Measurements from ENCODE around the gene DNHD1. TPM values are rescaled to one million over a fixed set of nuclear protein-coding genes. Genes with fewer than 3 reads are reported as not detected.

DNHD1 gene
- total RNA-seq, 1 donor from 2014 or later, result 7.0 TPM

DNA sequence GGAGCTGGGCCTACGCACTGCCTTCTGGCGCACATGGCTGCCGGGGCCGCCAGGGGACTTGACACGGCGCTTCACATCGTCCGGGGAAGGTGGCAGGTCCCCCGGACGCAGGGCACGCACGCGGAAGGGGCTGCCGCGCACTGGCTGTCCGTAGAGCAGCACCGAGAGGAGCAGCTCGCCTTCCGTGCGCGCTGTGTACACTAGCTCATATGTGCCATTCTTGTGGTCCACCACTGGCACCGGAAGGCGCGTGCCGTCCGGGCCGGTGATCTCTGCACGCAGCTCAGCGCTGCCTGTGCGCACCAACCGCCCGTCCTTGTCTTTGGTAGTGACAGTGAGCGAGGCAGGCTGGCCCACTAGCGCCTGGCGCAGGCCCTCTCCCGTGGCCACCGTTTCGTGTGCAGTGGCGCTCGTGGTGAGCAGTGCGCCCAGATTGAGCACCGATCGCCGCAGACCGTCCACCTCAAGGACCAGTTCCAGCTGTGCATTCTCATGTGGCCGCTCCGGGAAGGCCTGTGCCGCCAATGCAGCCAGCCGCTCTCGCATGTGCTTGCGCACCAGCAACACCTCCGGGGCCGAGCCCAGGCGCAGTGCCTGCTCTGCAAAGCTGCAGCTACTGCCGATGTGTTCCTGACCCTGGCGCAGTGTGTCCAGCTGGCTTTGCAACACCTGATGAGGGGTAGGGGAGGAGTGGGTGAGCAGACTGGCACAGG, 40.6 kb upstream of the DNHD1 start:
- TF ChIP-seq, protein P1, sequence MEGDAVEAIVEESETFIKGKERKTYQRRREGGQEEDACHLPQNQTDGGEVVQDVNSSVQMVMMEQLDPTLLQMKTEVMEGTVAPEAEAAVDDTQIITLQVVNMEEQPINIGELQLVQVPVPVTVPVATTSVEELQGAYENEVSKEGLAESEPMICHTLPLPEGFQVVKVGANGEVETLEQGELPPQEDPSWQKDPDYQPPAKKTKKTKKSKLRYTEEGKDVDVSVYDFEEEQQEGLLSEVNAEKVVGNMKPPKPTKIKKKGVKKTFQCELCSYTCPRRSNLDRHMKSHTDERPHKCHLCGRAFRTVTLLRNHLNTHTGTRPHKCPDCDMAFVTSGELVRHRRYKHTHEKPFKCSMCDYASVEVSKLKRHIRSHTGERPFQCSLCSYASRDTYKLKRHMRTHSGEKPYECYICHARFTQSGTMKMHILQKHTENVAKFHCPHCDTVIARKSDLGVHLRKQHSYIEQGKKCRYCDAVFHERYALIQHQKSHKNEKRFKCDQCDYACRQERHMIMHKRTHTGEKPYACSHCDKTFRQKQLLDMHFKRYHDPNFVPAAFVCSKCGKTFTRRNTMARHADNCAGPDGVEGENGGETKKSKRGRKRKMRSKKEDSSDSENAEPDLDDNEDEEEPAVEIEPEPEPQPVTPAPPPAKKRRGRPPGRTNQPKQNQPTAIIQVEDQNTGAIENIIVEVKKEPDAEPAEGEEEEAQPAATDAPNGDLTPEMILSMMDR (IDR thresholded peaks at IDR 0.05; ENCODE audit: unreplicated experiment), result no peak
- Mint-ChIP-seq H3K27me3 (no peaks in the 10 kb centered on the region), H3K36me3 (ENCODE audit: insufficient read depth) (peaks cover 8% of the 10 kb centered on the region), H3K4me1 (ENCODE audit: low read depth) (peaks cover 18% of the 10 kb centered on the region), H3K4me3 (ENCODE audit: low read depth) (no peak overlapping the region), H3K27ac (no peak overlapping the region), H3K9me3 (ENCODE audit: low read depth) (no peaks in the 10 kb centered on the region)
- no peak for DNase-seq (ENCODE audit: low spot score, unreplicated experiment)

DNA sequence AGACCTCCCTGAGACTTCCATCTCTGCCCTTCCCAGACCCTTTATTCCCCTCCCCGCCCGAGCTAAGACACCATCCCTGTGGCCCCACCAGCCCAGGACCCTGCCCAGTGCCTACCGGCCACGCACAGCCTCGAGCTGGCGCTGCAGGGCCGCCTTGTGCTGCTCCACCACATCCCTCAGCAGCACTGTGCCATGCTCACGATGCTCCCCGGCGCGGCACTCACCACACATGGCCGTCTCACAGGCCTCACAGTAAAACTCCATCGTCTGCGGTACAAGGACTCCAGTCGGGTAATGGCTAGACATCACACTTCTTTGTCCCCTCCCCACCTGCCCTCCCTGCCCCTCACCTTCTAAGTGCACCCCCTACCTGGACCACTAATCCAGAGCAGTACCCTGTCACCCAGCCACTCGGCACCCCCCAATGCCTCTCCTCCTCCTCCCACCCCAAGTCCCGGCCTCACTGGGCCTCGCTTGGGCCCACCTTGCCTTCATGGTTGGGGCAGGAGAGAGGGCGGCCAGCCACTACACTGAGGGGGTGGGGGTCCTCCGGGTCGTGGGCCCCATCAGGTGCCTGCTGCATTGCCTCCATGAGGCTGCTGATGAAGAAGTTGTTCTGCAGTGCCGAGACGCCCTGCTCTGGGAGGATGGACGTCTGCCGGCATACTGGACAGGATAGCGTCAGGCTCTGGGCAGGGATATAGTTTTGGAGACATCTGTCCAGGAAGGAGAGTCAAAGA, 39.3 kb upstream of the DNHD1 start:
- Mint-ChIP-seq H3K4me3 (ENCODE audit: low read depth) (no peak overlapping the region), H3K4me1 (ENCODE audit: low read depth) (peaks cover 18% of the 10 kb centered on the region), H3K27ac (peak overlapping the region; percentile 90), H3K27me3 (no peaks in the 10 kb centered on the region), H3K9me3 (ENCODE audit: low read depth) (no peaks in the 10 kb centered on the region), H3K36me3 (ENCODE audit: insufficient read depth) (peaks cover 8% of the 10 kb centered on the region)
- TF ChIP-seq, protein P1 (IDR thresholded peaks at IDR 0.05; ENCODE audit: unreplicated experiment), result no peak
- no peak for DNase-seq (ENCODE audit: low spot score, unreplicated experiment)

DNA sequence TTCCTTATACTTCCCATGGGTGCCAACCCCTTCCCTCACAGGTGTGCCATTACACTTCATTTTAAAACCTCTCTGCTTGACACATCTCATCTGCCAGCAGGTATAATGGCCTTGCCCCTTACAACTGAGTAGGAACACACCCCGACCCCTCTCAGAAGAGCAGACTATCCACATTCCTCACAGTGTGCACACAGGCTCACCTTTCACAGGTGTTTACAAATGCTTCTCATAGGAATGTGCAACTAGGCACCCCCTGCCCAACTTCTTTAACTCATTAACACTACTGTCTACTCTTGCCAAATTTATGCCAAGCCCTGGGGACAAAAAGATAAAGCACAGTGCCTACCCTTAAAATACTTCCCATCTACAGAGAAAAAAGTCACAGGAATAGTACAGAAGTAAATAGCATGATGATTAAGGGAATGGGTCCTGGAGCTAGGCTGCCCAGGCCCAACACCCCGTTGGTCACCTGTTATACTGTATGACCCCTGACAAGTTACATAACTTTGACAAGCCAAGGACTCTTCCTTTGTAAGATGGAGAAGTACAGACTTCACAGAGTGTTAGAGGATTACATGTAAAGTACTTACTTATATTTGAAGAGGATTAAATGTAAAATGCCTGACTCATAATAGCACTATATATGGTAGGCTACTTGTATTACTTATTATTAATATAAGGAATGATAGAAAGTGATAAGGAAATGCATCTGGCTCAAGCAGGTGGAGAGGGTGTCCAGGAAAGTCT, 38.6 kb upstream of the DNHD1 start:
- Mint-ChIP-seq H3K27ac (peak overlapping the region; percentile 90), H3K4me3 (ENCODE audit: low read depth) (peak overlapping the region; percentile 33)

DNA sequence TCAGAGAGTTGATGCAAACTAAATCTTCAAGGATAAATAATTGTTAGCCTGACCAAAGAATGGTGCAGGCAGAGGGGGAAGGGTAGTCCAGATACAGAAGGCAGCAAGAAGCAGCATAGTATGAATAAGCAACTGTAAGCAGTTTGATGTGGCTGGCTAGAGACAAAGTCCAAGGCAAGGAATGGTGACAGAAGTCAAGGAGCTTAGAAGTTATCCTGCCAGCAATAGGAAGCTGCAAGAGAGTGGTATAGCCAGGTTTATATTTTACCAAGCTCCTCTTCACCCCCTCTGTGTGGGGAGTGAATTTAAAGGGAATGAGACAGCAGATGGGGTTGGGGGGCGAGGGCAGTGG, 38.0 kb upstream of the DNHD1 start:
- Mint-ChIP-seq H3K4me3 (ENCODE audit: low read depth) (no peak overlapping the region), H3K4me1 (ENCODE audit: low read depth) (peaks cover 18% of the 10 kb centered on the region), H3K27ac (peak overlapping the region; percentile 51), H3K9me3 (ENCODE audit: low read depth) (no peaks in the 10 kb centered on the region), H3K36me3 (ENCODE audit: insufficient read depth) (peaks cover 9% of the 10 kb centered on the region), H3K27me3 (no peaks in the 10 kb centered on the region)
- TF ChIP-seq, protein P1 (IDR thresholded peaks at IDR 0.05; ENCODE audit: unreplicated experiment), result no peak
- no peak for DNase-seq (ENCODE audit: low spot score, unreplicated experiment)

More for the DNA sequence above, 38.6 kb upstream of the DNHD1 start:
- H3K9me3 Mint-ChIP-seq (ENCODE audit: low read depth), result no peaks in the 10 kb centered on the region
- no peaks in the 10 kb centered on the region for H3K27me3 Mint-ChIP-seq
- H3K36me3 Mint-ChIP-seq (ENCODE audit: insufficient read depth), result peaks cover 8% of the 10 kb centered on the region
- TF ChIP-seq, protein P1 (IDR thresholded peaks at IDR 0.05; ENCODE audit: unreplicated experiment), result no peak
- H3K4me1 Mint-ChIP-seq (ENCODE audit: low read depth), result peaks cover 18% of the 10 kb centered on the region
- no peak for DNase-seq (ENCODE audit: low spot score, unreplicated experiment)

All from progenitor cell of endocrine pancreas (in vitro differentiated cells).